GM12891 (cell line): Measurements from ENCODE around the gene BCL2.

Experiments
- POLR2A ChIP-seq: IDR thresholded peaks from 2 replicates; pipeline ENCODE4 v1.6.1; 2011; ENCODE audit warnings: low read depth, low read length, control low read depth
- POLR2AphosphoS5 ChIP-seq: IDR thresholded peaks from 2 replicates; pipeline ENCODE4 v1.6.1; 2011; ENCODE audit warnings: low read depth, low read length, control low read depth

GRCh38 chr18:63319383-63320122 lies at the start of gene BCL2:
- TF ChIP-seq POLR2A (no peak), POLR2AphosphoS5 (no peak)
